Gastroesophageal sphincter (tissue), 3 donors: ENCODE data around the gene NR2C1.
"Not testable (repeated sequence)": the region's sequence is repeated elsewhere in the genome, so short reads cannot be mapped to it uniquely, and the experiment has no call there.

Source experiments
- POLR2AphosphoS5 ChIP-seq: sonication (generic); formaldehyde crosslinking; IDR thresholded peaks from one replicate; pipeline ENCODE4 v1.6.1; 2017; ENCODE audit warnings: antibody characterized with exemption
- TF ChIP-seq, protein P1 (sequence below), 4 experiments: fragments of 200-600 bp in 2 of 4; fragments of 450-650 bp in 2 of 4; sonication (generic) in 1 of 4; IDR thresholded peaks; one replicate each; pipeline ENCODE4 v1.5.1; 2017 to 2019; ENCODE audit warnings: antibody characterized with exemption in 4 of 4, mild to moderate bottlenecking in 2 of 4, moderate library complexity in 2 of 4

DNA sequence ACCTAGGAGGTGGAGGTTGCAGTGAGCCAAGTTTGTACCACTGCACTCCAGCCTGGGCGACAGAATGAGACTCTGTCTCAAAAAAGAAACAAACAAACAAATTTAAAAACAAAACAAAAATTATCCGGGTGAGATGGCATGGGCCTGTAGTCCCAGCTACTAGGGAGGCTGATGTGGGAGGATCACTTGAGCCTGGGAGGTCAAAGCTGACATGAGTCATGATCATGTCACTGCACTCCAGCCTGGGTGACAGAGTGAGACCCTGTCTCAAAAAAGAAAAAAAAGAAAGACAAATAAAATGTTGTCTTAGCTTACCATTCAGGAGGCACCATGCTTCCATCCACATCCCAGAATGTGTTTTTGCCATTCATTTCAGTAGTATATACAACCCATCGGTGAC is 79.6 kb downstream of the NR2C1 start:
- TF ChIP-seq, protein P1, sequence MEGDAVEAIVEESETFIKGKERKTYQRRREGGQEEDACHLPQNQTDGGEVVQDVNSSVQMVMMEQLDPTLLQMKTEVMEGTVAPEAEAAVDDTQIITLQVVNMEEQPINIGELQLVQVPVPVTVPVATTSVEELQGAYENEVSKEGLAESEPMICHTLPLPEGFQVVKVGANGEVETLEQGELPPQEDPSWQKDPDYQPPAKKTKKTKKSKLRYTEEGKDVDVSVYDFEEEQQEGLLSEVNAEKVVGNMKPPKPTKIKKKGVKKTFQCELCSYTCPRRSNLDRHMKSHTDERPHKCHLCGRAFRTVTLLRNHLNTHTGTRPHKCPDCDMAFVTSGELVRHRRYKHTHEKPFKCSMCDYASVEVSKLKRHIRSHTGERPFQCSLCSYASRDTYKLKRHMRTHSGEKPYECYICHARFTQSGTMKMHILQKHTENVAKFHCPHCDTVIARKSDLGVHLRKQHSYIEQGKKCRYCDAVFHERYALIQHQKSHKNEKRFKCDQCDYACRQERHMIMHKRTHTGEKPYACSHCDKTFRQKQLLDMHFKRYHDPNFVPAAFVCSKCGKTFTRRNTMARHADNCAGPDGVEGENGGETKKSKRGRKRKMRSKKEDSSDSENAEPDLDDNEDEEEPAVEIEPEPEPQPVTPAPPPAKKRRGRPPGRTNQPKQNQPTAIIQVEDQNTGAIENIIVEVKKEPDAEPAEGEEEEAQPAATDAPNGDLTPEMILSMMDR (IDR thresholded peaks at IDR 0.05) = not testable (repeated sequence)
- not testable (repeated sequence) for TF ChIP-seq POLR2AphosphoS5
